ENCODE data around the gene NME3. TPM values are rescaled to one million over a fixed set of nuclear protein-coding genes. Genes with fewer than 3 reads are reported as not detected.

NME3 gene
- total RNA-seq, 1 experiment from 2014 or later: 86.8 TPM

- H3K36me3 Mint-ChIP-seq: peaks cover 6% of the 10 kb centered on the region
- no peaks in the 10 kb centered on the region for H3K9me3 Mint-ChIP-seq
- ChIA-PET CTCF (no interaction called here), POLR2A (no interaction called here)
- no peaks in the 10 kb centered on the region for H3K27me3 Mint-ChIP-seq (ENCODE audit: low read depth)
- no peak for ATAC-seq
- no peak for DNase-seq (ENCODE audit: low spot score)
- H3K4me3 Mint-ChIP-seq: no peak overlapping the region
- TF ChIP-seq JUN (CRISPR knock-in tag; IDR thresholded peaks at IDR 0.05) (no peak), ZNF219 (CRISPR knock-in tag; IDR thresholded peaks at IDR 0.05; ENCODE audit: borderline replicate concordance) (no peak), PRRX2 (CRISPR knock-in tag; IDR thresholded peaks at IDR 0.05) (no peak), MXD4 (CRISPR knock-in tag; IDR thresholded peaks at IDR 0.05; ENCODE audit: borderline replicate concordance) (no peak), ATF6 (CRISPR knock-in tag; IDR thresholded peaks at IDR 0.05) (no peak), RELA (CRISPR knock-in tag; IDR thresholded peaks at IDR 0.05; ENCODE audit: borderline replicate concordance) (no peak), CDX4 (CRISPR knock-in tag; IDR thresholded peaks at IDR 0.05; ENCODE audit: borderline replicate concordance) (no peak), NR1H2 (CRISPR knock-in tag; IDR thresholded peaks at IDR 0.05) (no peak), GABPB1 (CRISPR knock-in tag; IDR thresholded peaks at IDR 0.05) (no peak), ZSCAN18 (CRISPR knock-in tag; IDR thresholded peaks at IDR 0.05) (no peak), ETV6 (CRISPR knock-in tag; IDR thresholded peaks at IDR 0.05) (no peak), NR3C1 (CRISPR knock-in tag; conservative IDR thresholded peaks at IDR 0.05; ENCODE audit: low read depth) (no peak), RORB (CRISPR knock-in tag; IDR thresholded peaks at IDR 0.05) (no peak), HMGA2 (CRISPR knock-in tag; IDR thresholded peaks at IDR 0.05) (no peak), E2F4 (CRISPR knock-in tag; IDR thresholded peaks at IDR 0.05; ENCODE audit: borderline replicate concordance, low read depth) (no peak), KAT7 (CRISPR knock-in tag; IDR thresholded peaks at IDR 0.05; ENCODE audit: borderline replicate concordance) (no peak)
- H3K27ac Mint-ChIP-seq: no peak overlapping the region
- no peaks in the 10 kb centered on the region for H3K4me1 Mint-ChIP-seq
These were observed 45.9 kb upstream of the NME3 start for GRCh38 chr16:1817276-1817589.

DNA sequence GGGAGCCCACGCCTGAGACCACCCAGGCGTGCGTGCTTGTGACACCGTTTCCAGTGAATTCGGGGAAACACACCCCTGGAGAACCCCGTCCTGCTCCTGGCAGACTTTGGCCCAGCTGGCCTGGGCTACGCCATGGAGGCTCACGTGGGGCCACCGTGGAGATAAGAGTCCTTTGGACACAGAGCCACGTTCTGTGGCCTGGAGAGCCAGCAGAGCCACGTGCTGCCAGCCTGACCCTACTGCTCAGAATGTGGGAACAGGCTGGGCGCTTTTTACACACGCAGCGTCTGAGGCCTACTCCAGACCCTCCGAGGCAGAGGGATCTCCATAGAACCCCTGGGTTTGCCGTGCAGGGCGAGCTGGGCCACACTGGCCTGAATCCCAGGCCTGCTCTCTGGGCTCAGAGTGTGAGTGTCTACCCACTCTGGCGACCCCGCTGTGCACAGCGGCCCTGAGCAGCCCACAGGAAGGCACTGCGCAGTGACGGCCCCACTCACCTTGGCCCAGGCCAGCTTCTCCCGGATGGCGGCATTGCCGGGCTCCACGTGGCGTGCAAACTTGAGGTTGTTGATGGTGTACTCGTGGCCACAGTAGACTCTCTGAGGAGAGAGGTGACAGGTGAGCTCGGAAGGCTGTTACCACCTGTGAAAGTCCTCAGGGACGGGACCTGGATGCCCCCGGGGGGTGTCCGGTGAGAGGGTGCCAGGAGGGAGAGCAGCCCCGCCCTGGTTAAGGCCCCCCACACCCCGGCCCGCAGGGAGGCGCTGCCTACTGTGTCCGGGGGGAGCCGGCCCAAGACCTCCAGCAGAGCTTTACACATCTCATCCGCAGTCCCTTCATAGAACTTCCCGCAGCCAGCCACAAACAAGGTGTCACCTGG, 45.3 kb upstream of the NME3 start:
- no peak overlapping the region for H3K4me3 Mint-ChIP-seq
- peaks cover 6% of the 10 kb centered on the region for H3K36me3 Mint-ChIP-seq
- no peak overlapping the region for H3K27ac Mint-ChIP-seq
- DNase-seq (ENCODE audit: low spot score) (no peak), ATAC-seq (no peak)
- CTCF ChIA-PET: no interaction called here
- H3K9me3 Mint-ChIP-seq: no peaks in the 10 kb centered on the region
- POLR2A ChIA-PET: no interaction called here
- no peaks in the 10 kb centered on the region for H3K4me1 Mint-ChIP-seq
- no peaks in the 10 kb centered on the region for H3K27me3 Mint-ChIP-seq (ENCODE audit: low read depth)
- TF ChIP-seq E2F4 (CRISPR knock-in tag; IDR thresholded peaks at IDR 0.05; ENCODE audit: borderline replicate concordance, low read depth) (no peak), NR3C1 (CRISPR knock-in tag; conservative IDR thresholded peaks at IDR 0.05; ENCODE audit: low read depth) (no peak), ATF2 (CRISPR knock-in tag; IDR thresholded peaks at IDR 0.05; ENCODE audit: borderline replicate concordance, low read depth) (no peak), ETV6 (CRISPR knock-in tag; IDR thresholded peaks at IDR 0.05) (no peak), ZBTB21 (CRISPR knock-in tag; IDR thresholded peaks at IDR 0.05; ENCODE audit: borderline replicate concordance) (no peak), ZNF121 (CRISPR knock-in tag; IDR thresholded peaks at IDR 0.05) (no peak), ELF4 (CRISPR knock-in tag; IDR thresholded peaks at IDR 0.05; ENCODE audit: low read depth) (no peak), ZNF671 (CRISPR knock-in tag; IDR thresholded peaks at IDR 0.05) (no peak), RELA (CRISPR knock-in tag; IDR thresholded peaks at IDR 0.05; ENCODE audit: borderline replicate concordance) (no peak), NFE2L1 (CRISPR knock-in tag; IDR thresholded peaks at IDR 0.05) (no peak), SOX15 (CRISPR knock-in tag; IDR thresholded peaks at IDR 0.05) (no peak)
- TF ChIP-seq, protein P1, sequence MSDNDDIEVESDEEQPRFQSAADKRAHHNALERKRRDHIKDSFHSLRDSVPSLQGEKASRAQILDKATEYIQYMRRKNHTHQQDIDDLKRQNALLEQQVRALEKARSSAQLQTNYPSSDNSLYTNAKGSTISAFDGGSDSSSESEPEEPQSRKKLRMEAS (CRISPR knock-in tag; IDR thresholded peaks at IDR 0.05): no peak
- TF ChIP-seq, protein P2, sequence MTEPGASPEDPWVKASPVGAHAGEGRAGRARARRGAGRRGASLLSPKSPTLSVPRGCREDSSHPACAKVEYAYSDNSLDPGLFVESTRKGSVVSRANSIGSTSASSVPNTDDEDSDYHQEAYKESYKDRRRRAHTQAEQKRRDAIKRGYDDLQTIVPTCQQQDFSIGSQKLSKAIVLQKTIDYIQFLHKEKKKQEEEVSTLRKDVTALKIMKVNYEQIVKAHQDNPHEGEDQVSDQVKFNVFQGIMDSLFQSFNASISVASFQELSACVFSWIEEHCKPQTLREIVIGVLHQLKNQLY (CRISPR knock-in tag; IDR thresholded peaks at IDR 0.05): no peak
- TF ChIP-seq, protein P3, sequence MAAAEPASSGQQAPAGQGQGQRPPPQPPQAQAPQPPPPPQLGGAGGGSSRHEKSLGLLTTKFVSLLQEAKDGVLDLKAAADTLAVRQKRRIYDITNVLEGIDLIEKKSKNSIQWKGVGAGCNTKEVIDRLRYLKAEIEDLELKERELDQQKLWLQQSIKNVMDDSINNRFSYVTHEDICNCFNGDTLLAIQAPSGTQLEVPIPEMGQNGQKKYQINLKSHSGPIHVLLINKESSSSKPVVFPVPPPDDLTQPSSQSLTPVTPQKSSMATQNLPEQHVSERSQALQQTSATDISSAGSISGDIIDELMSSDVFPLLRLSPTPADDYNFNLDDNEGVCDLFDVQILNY (CRISPR knock-in tag; IDR thresholded peaks at IDR 0.05): no peak
